ENCODE measurements around the gene TRAPPC12.
"Not testable (repeated sequence)": the region's sequence is repeated elsewhere in the genome, so short reads cannot be mapped to it uniquely, and the experiment has no call there.

Gene TRAPPC12

DNA sequence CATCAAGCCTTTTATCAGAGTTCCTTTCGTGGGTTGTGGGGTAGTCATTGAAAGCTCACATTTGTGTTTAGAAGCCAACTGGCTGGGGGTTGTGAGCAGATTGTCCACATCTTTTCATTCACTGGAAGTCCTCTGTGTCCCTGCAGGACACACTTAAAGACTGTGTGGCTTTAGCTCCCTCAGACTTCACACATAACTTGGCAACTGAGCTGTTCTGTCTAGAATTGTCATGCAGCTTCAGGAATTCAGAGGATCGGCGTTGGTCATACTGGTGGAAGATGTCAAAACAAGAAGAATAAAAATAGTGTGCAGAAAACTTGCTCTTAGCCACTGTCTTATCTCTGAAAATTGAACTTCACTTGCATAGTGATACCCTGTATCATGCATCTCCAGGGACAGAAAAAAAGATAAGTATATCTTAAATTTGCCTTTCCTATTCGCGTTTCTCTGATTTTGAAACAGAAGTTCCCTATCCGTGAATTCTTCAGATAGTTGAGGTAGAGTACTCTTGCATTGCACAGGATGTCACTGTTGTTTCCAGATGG, 49.6 kb downstream of the TRAPPC12 start:
- H3K27ac ChIP-seq = no peak overlapping the region
- no peak for DNase-seq (ENCODE audit: low read depth, low spot score)

DNA sequence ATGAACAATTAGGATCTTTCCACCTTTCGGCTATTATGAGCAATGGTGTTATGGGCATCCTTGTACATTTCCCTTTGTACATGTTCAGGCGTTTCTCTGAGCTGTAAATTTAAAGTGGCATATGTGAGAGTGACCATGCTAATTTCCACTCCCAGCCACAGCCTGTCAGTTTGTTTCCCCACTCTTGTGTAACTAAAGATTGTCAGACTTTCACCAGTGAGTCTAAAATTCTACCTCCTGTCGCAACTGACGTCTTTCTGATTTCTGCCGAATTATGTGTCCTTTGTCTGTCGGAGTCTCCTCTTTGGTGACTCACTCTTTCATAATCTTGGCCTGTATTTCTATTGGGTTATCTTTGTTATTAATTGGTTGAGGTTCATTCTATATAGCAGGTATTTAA, 50.7 kb downstream of the TRAPPC12 start:
- no peak for DNase-seq (ENCODE audit: low read depth, low spot score)
- H3K27ac ChIP-seq = no peak overlapping the region

GRCh38 chr2:3430740-3431490, 51.4 kb downstream of the TRAPPC12 start:
- no peak overlapping the region for H3K27ac ChIP-seq
- DNase-seq (ENCODE audit: low read depth, low spot score) = no peak

- DNase-seq (ENCODE audit: low read depth, low spot score) = no peak
- H3K27ac ChIP-seq = no peak overlapping the region
These were observed 52.6 kb downstream of the TRAPPC12 start for GRCh38 chr2:3432067-3432466.

GRCh38 chr2:3432693-3433338, 53.3 kb downstream of the TRAPPC12 start:
- no peak for DNase-seq (ENCODE audit: low read depth, low spot score)
- H3K27ac ChIP-seq = no peak overlapping the region

DNA sequence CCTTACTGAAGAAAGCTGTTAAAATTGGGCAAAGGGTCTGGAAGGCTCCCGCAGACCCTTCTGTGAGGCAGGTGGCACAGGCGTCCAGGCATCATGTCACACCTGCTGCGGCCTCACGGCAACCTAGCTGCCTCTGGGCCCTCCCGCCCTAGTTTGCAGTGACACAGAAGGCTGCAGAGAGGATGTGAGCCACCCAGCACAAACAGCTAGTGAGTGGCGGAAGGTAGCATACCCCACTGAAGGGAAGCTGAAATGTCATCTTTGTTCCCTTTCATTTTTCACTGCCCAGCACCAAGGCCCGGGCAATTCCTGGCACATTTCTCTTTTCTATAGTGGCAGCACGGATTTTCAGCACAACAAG, 53.8 kb downstream of the TRAPPC12 start:
- DNase-seq (ENCODE audit: low read depth, low spot score) = no peak
- H3K27ac ChIP-seq = no peak overlapping the region

- H3K27ac ChIP-seq = no peak overlapping the region
- DNase-seq (ENCODE audit: low read depth, low spot score) = no peak
These were observed 54.4 kb downstream of the TRAPPC12 start for GRCh38 chr2:3433776-3434400.

- no peak overlapping the region for H3K27ac ChIP-seq
- DNase-seq (ENCODE audit: low read depth, low spot score) = no peak
These were observed 55.2 kb downstream of the TRAPPC12 start for GRCh38 chr2:3434654-3435053.

DNA sequence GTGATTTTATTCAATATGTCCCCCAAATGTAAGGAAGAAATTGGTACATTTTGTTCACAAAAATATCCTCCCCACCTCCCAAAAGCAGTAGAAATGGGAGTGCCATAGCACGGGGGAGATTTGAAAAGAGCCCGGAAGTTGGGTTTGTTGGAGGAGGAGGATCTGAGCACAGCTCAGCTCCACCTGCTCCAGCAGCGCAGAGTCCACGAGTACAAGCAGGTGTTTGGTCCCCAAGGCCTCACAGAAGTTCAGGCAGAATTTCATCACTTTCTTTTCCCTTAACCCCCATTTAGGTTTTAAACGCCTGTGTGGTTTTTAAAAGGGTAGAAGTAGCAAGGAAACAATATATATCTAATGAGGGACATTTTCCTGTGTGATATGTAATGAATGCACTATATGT, 56.0 kb downstream of the TRAPPC12 start:
- no peak overlapping the region for H3K27ac ChIP-seq
- DNase-seq (ENCODE audit: low read depth, low spot score) = no peak

DNA sequence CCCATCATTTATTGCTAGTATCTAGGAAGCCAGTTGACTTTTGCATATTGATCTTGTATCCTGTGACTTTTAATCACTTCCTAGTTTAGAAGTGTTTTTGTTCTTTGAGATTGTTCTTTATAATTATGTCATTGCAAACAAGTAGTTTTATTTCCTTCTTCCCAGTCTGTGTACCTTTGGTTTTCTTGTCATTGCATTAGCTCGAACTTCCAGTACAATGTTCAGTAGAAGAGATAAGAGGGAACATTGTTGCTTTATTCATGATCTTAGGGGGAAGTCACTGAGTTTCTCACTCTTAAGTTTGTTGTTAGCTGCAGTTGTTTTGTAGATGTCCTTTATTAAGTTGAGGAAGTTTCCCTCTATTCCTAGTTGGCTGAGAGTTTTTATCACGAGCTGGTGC, 61.0 kb downstream of the TRAPPC12 start:
- H3K27ac ChIP-seq = no peak overlapping the region

DNA sequence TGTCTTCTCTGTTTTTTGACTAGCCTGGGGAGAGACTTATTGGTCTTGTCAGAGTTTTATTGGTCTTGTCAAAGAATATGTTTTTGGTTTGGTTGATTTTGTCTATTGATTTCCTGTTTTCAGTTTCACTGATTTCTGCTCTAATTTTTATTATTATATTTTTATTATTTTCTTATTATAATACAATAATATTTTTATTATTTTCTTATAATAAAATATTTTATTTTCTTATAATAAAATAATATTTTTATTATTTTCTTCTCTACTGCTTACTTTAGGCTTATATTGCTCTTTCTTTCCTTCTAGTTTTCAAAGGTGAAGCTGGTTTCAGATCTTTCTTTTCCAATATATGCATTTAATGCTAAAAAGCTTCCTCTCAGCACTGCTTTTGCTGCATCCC, 62.0 kb downstream of the TRAPPC12 start:
- DNase-seq (ENCODE audit: low read depth, low spot score) = no peak

More for the DNA sequence above, 61.0 kb downstream of the TRAPPC12 start:
- DNase-seq (ENCODE audit: low read depth, low spot score) = no peak

GRCh38 chr2:3442185-3442584, 62.7 kb downstream of the TRAPPC12 start:
- H3K27ac ChIP-seq = no peak overlapping the region
- no peak for DNase-seq (ENCODE audit: low read depth, low spot score)

More for the DNA sequence above, 62.0 kb downstream of the TRAPPC12 start:
- H3K27ac ChIP-seq = no peak overlapping the region

- DNase-seq (ENCODE audit: low read depth, low spot score) = no peak
- no peak overlapping the region for H3K27ac ChIP-seq
These were observed 63.6 kb downstream of the TRAPPC12 start for GRCh38 chr2:3443083-3443482.

DNA sequence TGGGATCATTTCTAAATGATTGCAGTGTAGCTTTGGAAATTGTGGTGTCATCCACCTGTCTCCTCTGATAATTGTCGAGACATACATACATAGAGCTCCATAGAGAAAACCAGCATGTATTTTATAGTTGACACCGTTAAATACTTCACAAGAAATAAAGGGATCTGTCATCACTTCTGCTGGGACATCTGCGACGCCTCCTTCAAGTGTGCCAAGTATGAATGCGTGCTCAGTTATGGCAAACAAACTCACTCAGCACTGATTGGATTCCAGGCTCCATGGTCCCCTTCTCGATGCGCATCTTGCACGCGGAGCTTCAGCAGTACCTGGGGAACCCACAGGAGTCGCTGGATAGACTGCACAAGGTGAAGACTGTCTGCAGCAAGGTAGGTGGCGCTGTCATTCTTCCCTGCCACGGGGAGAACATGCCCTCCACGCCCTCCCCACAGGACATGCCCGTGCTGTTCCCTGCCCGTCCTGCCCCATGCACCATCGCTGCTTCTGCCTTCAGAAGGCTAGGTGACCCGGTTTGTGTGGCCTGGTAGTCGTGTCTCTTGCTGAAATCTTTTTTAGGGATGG, 64.1 kb downstream of the TRAPPC12 start:
- no peak for DNase-seq (ENCODE audit: low read depth, low spot score)
- H3K27ac ChIP-seq = no peak overlapping the region

- no peak for DNase-seq (ENCODE audit: low read depth, low spot score)
- H3K27ac ChIP-seq = no peak overlapping the region
These were observed 66.4 kb downstream of the TRAPPC12 start for GRCh38 chr2:3445891-3446290.

- H3K27ac ChIP-seq = no peak overlapping the region
- DNase-seq (ENCODE audit: low read depth, low spot score) = no peak
These were observed 66.9 kb downstream of the TRAPPC12 start for GRCh38 chr2:3446381-3446780.

GRCh38 chr2:3447186-3447585, 67.7 kb downstream of the TRAPPC12 start:
- not testable (repeated sequence) for H3K27ac ChIP-seq; DNase-seq (ENCODE audit: low read depth, low spot score)

- no peak for DNase-seq (ENCODE audit: low read depth, low spot score)
- H3K27ac ChIP-seq = no peak overlapping the region
These were observed 68.4 kb downstream of the TRAPPC12 start for GRCh38 chr2:3447789-3448317.

GRCh38 chr2:3448441-3448911, 69.0 kb downstream of the TRAPPC12 start:
- DNase-seq (ENCODE audit: low read depth, low spot score); H3K27ac ChIP-seq: not testable (repeated sequence)

- DNase-seq (ENCODE audit: low read depth, low spot score) = no peak
- H3K27ac ChIP-seq = no peak overlapping the region
These were observed 69.6 kb downstream of the TRAPPC12 start for GRCh38 chr2:3449086-3449485.
